Stimulated activated naive CD4-positive, alpha-beta T cell treated with Interleukin-2 at 50 U/mL for 16 hours (primary cell): ENCODE results near the gene SLC12A7.
A peak's percentile ranks its signal among the peaks of the same experiment; 100 is the strongest.
"Not testable (repeated sequence)": the region's sequence is repeated elsewhere in the genome, so short reads cannot be mapped to it uniquely, and the experiment has no call there.

Source experiments
- DNase-seq: peaks from one replicate; lab custom pipeline; 2025; lab: John Stamatoyannopoulos, UW

The SLC12A7 gene

GRCh38 chr5:1111727-1112289, at the start of gene SLC12A7:
Gene SLC12A7 (minus strand): TSS chr5:1112063. CDS start chr5:1111991, 72 bp downstream.
- DNase-seq: peak; percentile 39

- no peak for DNase-seq
Measured at GRCh38 chr5:1161108-1161832, 49.4 kb upstream of the SLC12A7 start.

GRCh38 chr5:1159774-1160406, 48.0 kb upstream of the SLC12A7 start:
- DNase-seq: no peak

GRCh38 chr5:1159341-1159675, 47.4 kb upstream of the SLC12A7 start:
- DNase-seq: no peak

- no peak for DNase-seq
Measured at GRCh38 chr5:1158647-1159340, 46.9 kb upstream of the SLC12A7 start.

GRCh38 chr5:1157461-1157986, 45.7 kb upstream of the SLC12A7 start:
- DNase-seq: not testable (repeated sequence)

GRCh38 chr5:1156754-1157460, 45.0 kb upstream of the SLC12A7 start:
- no peak for DNase-seq

GRCh38 chr5:1156033-1156753, 44.3 kb upstream of the SLC12A7 start:
- DNase-seq: no peak

- no peak for DNase-seq
Measured at GRCh38 chr5:1155191-1156032, 43.5 kb upstream of the SLC12A7 start.

- DNase-seq: no peak
Measured at GRCh38 chr5:1153428-1153827, 41.6 kb upstream of the SLC12A7 start.

GRCh38 chr5:1152771-1153282, 41.0 kb upstream of the SLC12A7 start:
- DNase-seq: no peak

- no peak for DNase-seq
Measured at GRCh38 chr5:1152156-1152555, 40.3 kb upstream of the SLC12A7 start.

- no peak for DNase-seq
Measured at GRCh38 chr5:1151316-1151715, 39.5 kb upstream of the SLC12A7 start.

GRCh38 chr5:1150866-1151265, 39.0 kb upstream of the SLC12A7 start:
- no peak for DNase-seq

- DNase-seq: no peak
Measured at GRCh38 chr5:1144638-1145396, 33.0 kb upstream of the SLC12A7 start.

GRCh38 chr5:1144089-1144488, 32.2 kb upstream of the SLC12A7 start:
- no peak for DNase-seq

- DNase-seq: no peak
Measured at GRCh38 chr5:1143670-1143951, 31.7 kb upstream of the SLC12A7 start.

GRCh38 chr5:1142886-1143669, 31.2 kb upstream of the SLC12A7 start:
- DNase-seq: no peak

GRCh38 chr5:1141834-1142233, 30.0 kb upstream of the SLC12A7 start:
- no peak for DNase-seq
